GM13977 (cell line): ENCODE measurements around the gene GOLGA8B.
"Not testable (repeated sequence)": the region's sequence is repeated elsewhere in the genome, so short reads cannot be mapped to it uniquely, and the experiment has no call there.

Experiments used
- DNase-seq: peaks from one replicate; pipeline ENCODE4 v3.0.0; 2012; ENCODE audit warnings: low spot score
- in situ Hi-C: fragments of 300-500 bp; cut with MboI; formaldehyde crosslinking; loops from one replicate; pipeline ENCODE4 v1.12.0; 2022; ENCODE audit warnings: low sequenced_read_pairs, low pct_unique_long_range_greater_than_20kb, mixed read lengths, inconsistent platforms; ENCODE audit not compliant: unreplicated experiment

Gene GOLGA8B

GRCh38 chr15:34535857-34536256 lies 47.6 kb downstream of the GOLGA8B start:
- in situ Hi-C loops, result not testable (repeated sequence)

More at GRCh38 chr15:34535857-34536256, 47.6 kb downstream of the GOLGA8B start:
- DNase-seq, result not testable (repeated sequence)
